Astrocyte of the cerebellum (primary cell): ENCODE data around the gene SLC35G6.

ENCODE experiments used
- DNase-seq: peaks from one replicate; pipeline ENCODE4 v3.0.0-alpha.2; 2011; ENCODE audit warnings: low read depth
- H3K4me3 ChIP-seq: 2 replicates; pipeline ENCODE4 v1.5.1; 2011; ENCODE audit warnings: mild to moderate bottlenecking, low read depth, low read length, moderate library complexity
- CTCF ChIP-seq: IDR thresholded peaks from 2 replicates; pipeline ENCODE4 v1.5.1; 2012; ENCODE audit warnings: low read length, low read depth, moderate library complexity, mild to moderate bottlenecking; ENCODE audit errors: missing control alignments
- in situ Hi-C: cut with HindIII; loops from 2 replicates; pipeline ENCODE4 v1.10.0; 2017; ENCODE audit warnings: low sequenced_read_pairs

Gene SLC35G6

DNA sequence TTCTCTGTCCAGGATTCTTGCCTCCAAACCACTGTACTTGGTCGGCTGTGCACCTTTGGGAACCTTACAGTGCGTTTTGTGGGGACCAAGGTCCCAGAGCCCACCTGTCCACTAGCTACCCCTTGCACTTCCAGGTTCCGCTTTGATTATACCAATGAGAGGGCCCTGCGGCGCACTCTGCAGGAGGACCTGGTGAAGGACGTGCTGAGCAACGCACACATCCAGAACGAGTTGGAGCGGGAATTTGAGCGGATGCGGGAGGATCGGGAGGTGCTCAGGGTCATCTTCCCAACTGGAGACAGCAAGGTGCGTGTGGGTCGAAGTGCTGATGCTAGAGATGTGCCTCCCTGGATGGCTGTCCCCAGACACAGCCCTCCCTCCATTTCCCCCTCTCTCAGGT is 21.7 kb downstream of the SLC35G6 start:
- no peak overlapping the region for H3K4me3 ChIP-seq
- in situ Hi-C loops, result no loop called here
- DNase-seq, result no peak
- TF ChIP-seq CTCF, result peak; percentile 34

DNA sequence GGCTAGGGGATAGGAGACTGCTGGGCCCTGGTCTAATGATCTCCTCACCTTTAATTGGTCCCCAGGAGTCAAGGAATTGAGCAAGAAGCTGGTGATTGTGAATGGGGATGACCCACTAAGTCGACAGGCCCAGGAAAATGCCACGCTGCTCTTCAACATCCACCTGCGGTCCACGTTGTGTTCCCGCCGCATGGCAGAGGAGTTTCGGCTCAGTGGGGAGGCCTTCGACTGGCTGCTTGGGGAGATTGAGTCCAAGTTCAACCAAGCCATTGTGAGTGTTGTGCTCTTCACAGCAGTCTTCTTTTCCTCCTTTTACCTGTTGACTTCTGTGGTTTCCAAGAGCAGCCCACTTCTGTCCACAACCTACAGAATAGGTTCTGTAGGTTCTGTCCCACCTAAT is 22.3 kb downstream of the SLC35G6 start:
- DNase-seq, result no peak
- in situ Hi-C loops, result no loop called here
- no peak for TF ChIP-seq CTCF
- no peak overlapping the region for H3K4me3 ChIP-seq

DNA sequence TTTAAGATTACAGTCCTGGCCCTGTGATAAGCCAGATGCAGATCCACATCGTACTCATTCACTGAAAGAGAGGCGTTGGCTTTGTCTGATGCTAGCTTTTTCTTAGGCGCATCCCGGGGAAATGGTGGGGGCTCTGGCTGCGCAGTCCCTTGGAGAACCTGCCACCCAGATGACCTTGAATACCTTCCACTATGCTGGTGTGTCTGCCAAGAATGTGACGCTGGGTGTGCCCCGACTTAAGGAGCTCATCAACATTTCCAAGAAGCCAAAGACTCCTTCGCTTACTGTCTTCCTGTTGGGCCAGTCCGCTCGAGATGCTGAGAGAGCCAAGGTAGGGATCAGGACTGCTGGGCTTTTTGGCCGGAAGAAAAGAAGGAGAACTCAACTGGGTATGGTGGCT is 26.9 kb downstream of the SLC35G6 start:
- TF ChIP-seq CTCF, result no peak
- H3K4me3 ChIP-seq, result no peak overlapping the region
- DNase-seq, result no peak
- in situ Hi-C loops, result no loop called here

DNA sequence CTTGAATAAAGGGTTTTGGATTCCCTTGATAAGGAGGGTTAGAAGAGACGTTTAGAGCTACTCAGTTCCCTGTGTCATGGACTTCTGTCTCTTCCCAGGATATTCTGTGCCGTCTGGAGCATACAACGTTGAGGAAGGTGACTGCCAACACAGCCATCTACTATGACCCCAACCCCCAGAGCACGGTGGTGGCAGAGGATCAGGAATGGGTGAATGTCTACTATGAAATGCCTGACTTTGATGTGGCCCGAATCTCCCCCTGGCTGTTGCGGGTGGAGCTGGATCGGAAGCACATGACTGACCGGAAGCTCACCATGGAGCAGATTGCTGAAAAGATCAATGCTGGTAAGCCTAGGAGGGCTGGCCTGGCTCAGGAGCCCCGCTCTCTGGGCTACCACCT is 27.6 kb downstream of the SLC35G6 start:
- TF ChIP-seq CTCF, result no peak
- no peak for DNase-seq
- H3K4me3 ChIP-seq, result no peak overlapping the region
- in situ Hi-C loops, result no loop called here

DNA sequence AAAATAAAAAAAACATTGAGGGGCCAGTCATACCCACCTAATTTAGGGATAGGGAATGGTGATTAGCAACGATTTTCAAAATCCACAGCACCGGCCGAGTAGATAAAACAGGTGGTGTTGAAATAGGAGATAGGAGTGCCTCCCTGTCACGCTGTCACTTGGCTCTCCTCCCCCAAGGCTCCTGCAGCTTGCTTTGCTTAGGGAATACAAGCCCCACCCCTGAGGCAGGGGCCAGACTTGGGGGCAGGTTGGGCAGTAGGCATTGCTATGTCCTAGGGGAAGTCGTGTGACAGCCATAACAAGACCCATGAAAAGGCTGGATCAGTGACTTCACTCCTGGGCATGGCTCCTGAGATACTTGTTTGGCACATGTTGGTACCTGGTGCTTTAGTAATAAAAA is 28.7 kb downstream of the SLC35G6 start:
- no peak for TF ChIP-seq CTCF
- DNase-seq, result no peak
- in situ Hi-C loops, result no loop called here

GRCh38 chr17:7511108-7511507 is 29.9 kb downstream of the SLC35G6 start:
- in situ Hi-C loops, result no loop called here
- DNase-seq, result no peak
- TF ChIP-seq CTCF, result no peak
- H3K4me3 ChIP-seq, result no peak overlapping the region

More for the DNA sequence above, 28.7 kb downstream of the SLC35G6 start:
- H3K4me3 ChIP-seq, result no peak overlapping the region

GRCh38 chr17:7512105-7512504 is 30.9 kb downstream of the SLC35G6 start:
- H3K4me3 ChIP-seq, result no peak overlapping the region
- DNase-seq, result no peak
- in situ Hi-C loops, result no loop called here
- no peak for TF ChIP-seq CTCF
